ENCODE measurements around the gene CRISP1. TPM values are rescaled to one million over a fixed set of nuclear protein-coding genes. Genes with fewer than 3 reads are reported as not detected.

Gene CRISP1
- polyA plus RNA-seq, 1 of the 3 experiments (the other 2 are of a cell fraction) = not detected

DNA sequence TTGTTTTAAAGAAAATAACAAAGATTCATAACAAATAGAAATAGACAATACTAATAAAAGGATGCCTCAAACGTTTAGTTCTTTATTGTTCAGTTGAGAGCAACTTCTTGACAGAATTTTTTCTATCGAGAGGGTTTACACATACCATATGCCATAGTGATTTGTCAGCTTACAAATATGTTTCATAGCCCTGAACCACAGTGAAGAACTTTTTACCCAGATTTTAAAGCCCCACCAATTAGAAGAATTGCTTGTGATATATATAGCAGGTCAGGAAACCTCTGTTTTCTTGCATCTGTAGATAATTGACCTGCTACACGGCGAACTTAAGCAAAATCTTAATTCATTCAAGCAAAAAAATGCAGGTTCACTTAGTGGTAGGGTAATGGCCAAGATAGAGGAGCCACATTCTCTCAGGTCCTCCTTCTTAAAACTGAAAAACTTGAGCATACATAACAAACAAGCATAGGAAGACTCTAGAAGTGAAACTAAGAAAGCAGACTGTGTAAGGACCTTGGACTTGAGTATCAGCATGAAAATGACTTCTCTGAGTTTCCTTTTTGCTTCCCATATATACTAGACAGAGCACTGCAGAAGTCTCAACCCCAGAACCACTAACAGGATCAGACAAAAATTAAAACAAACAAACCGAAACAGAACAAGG, 39.5 kb downstream of the CRISP1 start:
- no peak for TF ChIP-seq CHD2 (IDR thresholded peaks at IDR 0.05; ENCODE audit: low read length, partially characterized antibody)
- TF ChIP-seq ZBTB33 (IDR thresholded peaks at IDR 0.05; ENCODE audit: borderline replicate concordance, low read depth) = no peak
- no peak for TF ChIP-seq MXI1 (IDR thresholded peaks at IDR 0.05; ENCODE audit: low read depth, low read length)
- TF ChIP-seq MEF2A (IDR thresholded peaks at IDR 0.05; ENCODE audit: borderline replicate concordance, low read depth) = no peak
- CTCF ChIA-PET = no interaction called here
- POLR2A ChIA-PET = no interaction called here
- no peaks in the 10 kb centered on the region for H3K79me2 ChIP-seq (ENCODE audit: insufficient read depth)
- H4K20me1 ChIP-seq (ENCODE audit: insufficient read depth) = no peaks in the 10 kb centered on the region
- H3K4me3 ChIP-seq (ENCODE audit: low read depth in 2 of 2, low read length in 1 of 2) = no peak overlapping the region; a peak in 1 of 4 replicates
- DNase-seq = no peak
- no peak overlapping the region for H3K9ac ChIP-seq
- no peak overlapping the region for H3K27ac ChIP-seq (ENCODE audit: low read depth in 2 of 2, low read length in 1 of 2)
- H3K36me3 ChIP-seq (replicated peaks in 1 of 2; ENCODE audit: control insufficient read depth in 1 of 2, insufficient read depth in 2 of 2, low read length in 1 of 2) = no peaks in the 10 kb centered on the region
- no peaks in the 10 kb centered on the region for H3K4me1 ChIP-seq (ENCODE audit: control insufficient read depth in 1 of 2, insufficient read depth in 2 of 2, low read depth in 1 of 2, low read length in 1 of 2)
- 0% methylated on average over 5 of the region's 5 CpGs for WGBS (ENCODE audit: low lambda C conversion rate)
- no peaks in the 10 kb centered on the region for H3K9me3 ChIP-seq
- H3F3A ChIP-seq (replicated peaks; ENCODE audit: insufficient read depth) = no peaks in the 10 kb centered on the region
- H3K27me3 ChIP-seq (ENCODE audit: insufficient read depth) = 0 out of 2 replicates have a peak, but pooled peaks cover 8% of the 10 kb centered on the region
- peaks cover 2% of the 10 kb centered on the region; the same call in 1 of the 2 replicates for H3K9me2 ChIP-seq
- no peak overlapping the region for H3K4me2 ChIP-seq
- no peak overlapping the region for H2AFZ ChIP-seq (ENCODE audit: low read depth)

GRCh38 chr6:49815166-49815565, 51.2 kb downstream of the CRISP1 start:
- POLR2A ChIA-PET = no interaction called here
- H3K9me2 ChIP-seq = no peaks in the 10 kb centered on the region
- CTCF ChIA-PET = no interaction called here

More at GRCh38 chr6:49815166-49815565, 51.2 kb downstream of the CRISP1 start:
- no peak overlapping the region for H3K9ac ChIP-seq
- no peaks in the 10 kb centered on the region for H3K4me1 ChIP-seq (ENCODE audit: control insufficient read depth in 1 of 2, insufficient read depth in 2 of 2, low read depth in 1 of 2, low read length in 1 of 2)
- no peak overlapping the region for H2AFZ ChIP-seq (ENCODE audit: low read depth)
- no peaks in the 10 kb centered on the region for H4K20me1 ChIP-seq (ENCODE audit: insufficient read depth)
- H3K4me3 ChIP-seq (ENCODE audit: low read depth in 2 of 2, low read length in 1 of 2) = no peak overlapping the region
- H3K79me2 ChIP-seq (ENCODE audit: insufficient read depth) = no peaks in the 10 kb centered on the region
- DNase-seq = no peak
- H3K9me3 ChIP-seq = no peaks in the 10 kb centered on the region
- TF ChIP-seq, protein P1, sequence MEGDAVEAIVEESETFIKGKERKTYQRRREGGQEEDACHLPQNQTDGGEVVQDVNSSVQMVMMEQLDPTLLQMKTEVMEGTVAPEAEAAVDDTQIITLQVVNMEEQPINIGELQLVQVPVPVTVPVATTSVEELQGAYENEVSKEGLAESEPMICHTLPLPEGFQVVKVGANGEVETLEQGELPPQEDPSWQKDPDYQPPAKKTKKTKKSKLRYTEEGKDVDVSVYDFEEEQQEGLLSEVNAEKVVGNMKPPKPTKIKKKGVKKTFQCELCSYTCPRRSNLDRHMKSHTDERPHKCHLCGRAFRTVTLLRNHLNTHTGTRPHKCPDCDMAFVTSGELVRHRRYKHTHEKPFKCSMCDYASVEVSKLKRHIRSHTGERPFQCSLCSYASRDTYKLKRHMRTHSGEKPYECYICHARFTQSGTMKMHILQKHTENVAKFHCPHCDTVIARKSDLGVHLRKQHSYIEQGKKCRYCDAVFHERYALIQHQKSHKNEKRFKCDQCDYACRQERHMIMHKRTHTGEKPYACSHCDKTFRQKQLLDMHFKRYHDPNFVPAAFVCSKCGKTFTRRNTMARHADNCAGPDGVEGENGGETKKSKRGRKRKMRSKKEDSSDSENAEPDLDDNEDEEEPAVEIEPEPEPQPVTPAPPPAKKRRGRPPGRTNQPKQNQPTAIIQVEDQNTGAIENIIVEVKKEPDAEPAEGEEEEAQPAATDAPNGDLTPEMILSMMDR (IDR thresholded peaks at IDR 0.05) = no peak
- TF ChIP-seq ZBTB33 (IDR thresholded peaks at IDR 0.05; ENCODE audit: borderline replicate concordance, low read depth) (no peak), MXI1 (IDR thresholded peaks at IDR 0.05; ENCODE audit: low read depth, low read length) (no peak), RAD21 (IDR thresholded peaks at IDR 0.05; ENCODE audit: low read length) (no peak)
- no peaks in the 10 kb centered on the region for H3K27me3 ChIP-seq (ENCODE audit: insufficient read depth)
- no peaks in the 10 kb centered on the region for H3F3A ChIP-seq (replicated peaks; ENCODE audit: insufficient read depth)
- H3K36me3 ChIP-seq (replicated peaks in 1 of 2; ENCODE audit: control insufficient read depth in 1 of 2, insufficient read depth in 2 of 2, low read length in 1 of 2) = no peaks in the 10 kb centered on the region
- H3K4me2 ChIP-seq = no peak overlapping the region
- WGBS (ENCODE audit: low lambda C conversion rate) = 6% methylated on average over 2 of the region's 2 CpGs
- H3K27ac ChIP-seq (ENCODE audit: low read depth in 2 of 2, low read length in 1 of 2) = no peak overlapping the region
